HG02852 (cell line): ENCODE results near the gene DDX50.
"Not testable (repeated sequence)": the region's sequence is repeated elsewhere in the genome, so short reads cannot be mapped to it uniquely, and the experiment has no call there.

Source experiments
- ATAC-seq: cut with Tn5 transposase; IDR thresholded peaks from one replicate; pipeline ENCODE4 v1.9.1; 2021; ENCODE audit warnings: mild to moderate bottlenecking, moderate library complexity; ENCODE audit not compliant: unreplicated experiment

Gene DDX50, protein sequence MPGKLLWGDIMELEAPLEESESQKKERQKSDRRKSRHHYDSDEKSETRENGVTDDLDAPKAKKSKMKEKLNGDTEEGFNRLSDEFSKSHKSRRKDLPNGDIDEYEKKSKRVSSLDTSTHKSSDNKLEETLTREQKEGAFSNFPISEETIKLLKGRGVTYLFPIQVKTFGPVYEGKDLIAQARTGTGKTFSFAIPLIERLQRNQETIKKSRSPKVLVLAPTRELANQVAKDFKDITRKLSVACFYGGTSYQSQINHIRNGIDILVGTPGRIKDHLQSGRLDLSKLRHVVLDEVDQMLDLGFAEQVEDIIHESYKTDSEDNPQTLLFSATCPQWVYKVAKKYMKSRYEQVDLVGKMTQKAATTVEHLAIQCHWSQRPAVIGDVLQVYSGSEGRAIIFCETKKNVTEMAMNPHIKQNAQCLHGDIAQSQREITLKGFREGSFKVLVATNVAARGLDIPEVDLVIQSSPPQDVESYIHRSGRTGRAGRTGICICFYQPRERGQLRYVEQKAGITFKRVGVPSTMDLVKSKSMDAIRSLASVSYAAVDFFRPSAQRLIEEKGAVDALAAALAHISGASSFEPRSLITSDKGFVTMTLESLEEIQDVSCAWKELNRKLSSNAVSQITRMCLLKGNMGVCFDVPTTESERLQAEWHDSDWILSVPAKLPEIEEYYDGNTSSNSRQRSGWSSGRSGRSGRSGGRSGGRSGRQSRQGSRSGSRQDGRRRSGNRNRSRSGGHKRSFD

DNA sequence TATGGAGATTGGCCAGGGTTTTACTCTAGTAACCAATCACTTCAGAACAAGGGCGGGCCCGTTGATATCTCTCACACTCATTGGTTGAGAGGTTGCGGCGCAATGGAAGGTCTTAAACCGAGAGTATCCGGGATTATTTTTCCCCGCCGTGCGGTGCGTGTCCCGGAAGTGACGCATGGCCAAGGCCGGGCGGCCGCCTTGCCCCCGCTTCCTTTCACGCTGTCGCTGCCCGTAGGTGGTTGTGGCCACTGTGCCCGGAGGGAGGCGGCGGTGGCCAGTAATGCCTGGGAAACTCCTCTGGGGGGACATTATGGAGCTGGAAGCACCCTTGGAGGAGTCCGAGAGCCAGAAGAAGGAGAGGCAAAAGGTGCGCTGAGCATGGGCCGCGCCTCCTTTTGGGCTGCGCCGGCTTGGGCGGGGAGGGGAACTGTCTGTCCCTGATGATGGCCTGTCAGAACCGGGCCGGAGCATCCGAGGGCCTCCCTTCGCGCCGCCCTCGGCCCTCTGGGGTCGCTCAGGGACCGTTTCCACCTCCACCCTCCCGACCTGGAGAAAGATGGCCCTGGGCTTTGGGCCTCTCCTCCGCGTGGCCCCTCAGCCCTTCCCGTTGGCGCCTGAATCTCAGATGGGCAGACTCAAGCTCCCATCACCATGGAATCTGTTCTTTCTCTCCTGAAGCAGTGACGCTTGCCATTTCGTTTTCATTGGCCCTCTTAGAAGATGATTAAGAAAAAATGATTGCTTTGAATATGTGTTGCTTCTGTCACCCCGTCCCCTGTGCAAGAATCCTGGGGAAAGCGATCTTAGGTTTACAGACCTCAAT lies at the start of gene DDX50:
DDX50 (plus strand) TSS at position 211 of the 823 bp plus-strand sequence; CDS start at position 281, 70 bp downstream.
- peak; percentile 97 for ATAC-seq

DNA sequence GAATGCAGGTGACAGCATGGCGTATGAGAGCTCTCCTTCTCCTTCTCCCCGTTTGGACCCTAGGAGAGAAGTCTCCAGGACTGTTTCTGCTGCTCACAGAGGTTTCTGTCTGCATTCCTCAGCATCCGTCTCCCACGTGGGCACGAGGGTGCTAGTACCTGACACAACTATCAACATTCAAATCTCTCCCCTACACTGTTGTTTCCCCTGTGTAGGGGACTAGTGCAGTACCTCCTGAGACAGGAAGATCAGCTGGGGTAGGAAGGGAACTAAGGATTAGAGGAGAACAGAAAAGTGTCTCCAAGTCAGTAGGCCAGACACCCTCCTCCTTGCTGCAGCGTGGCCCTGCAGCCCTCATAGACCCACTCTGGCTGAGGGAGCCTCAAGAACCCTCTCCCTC lies 44.8 kb upstream of the DDX50 start:
- ATAC-seq: no peak

DNA sequence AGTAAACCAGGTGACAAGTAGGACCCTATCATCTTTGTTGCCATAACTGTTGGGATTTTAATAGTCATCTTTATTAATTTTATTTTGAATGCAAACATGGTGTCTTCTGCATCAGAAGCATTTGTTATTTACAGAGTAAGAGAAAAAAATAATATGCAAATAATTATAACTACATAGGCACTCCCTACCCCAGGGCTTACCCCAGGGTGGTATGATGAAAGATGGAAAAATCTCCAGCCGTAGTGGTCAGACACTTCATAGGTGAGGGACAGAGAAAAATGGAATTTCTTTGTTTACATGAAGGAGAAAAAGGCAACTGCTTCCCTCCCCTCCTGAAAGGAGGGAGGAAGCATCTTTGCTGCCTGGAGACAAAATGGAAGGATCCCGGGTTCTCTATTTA lies 44.1 kb upstream of the DDX50 start:
- ATAC-seq: no peak

DNA sequence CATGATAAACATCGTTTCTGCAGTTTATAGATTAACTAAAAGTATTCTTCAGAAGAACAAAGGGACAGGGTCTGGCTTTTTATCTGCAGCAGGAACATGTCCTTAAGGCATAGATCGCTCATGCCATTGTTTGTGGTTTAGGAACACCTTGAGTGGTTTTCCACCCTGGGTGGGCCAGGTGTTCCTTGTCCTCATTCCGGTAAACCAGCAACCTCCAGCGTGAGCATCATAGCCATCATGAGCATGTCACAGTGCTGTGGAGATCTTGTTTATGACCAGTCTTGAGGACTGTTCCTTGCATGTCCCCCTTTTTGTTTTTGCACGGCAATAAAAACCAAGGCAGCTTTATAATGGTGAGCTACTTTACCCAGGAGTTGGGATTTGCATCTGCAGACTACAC lies 39.9 kb upstream of the DDX50 start:
- no peak for ATAC-seq

DNA sequence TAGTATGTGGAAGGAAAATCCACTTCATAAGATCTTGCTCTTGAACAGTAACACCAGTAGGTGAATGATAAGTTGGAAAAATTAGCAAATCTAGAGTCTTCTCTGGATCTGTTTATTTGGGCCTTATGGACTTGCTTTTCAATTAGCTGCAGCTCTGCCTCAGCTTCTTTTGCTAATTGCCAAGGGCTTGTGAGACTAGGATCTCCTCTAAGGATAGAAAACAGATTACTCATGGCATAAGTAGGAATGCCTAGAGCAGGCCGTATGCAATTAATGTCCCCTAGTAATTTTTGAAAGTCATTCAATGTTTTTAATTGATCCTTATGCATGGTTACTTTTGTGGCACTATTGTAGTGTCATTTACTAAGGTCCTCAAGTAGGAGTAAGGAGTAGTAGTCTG lies 36.5 kb upstream of the DDX50 start:
- ATAC-seq: no peak

DNA sequence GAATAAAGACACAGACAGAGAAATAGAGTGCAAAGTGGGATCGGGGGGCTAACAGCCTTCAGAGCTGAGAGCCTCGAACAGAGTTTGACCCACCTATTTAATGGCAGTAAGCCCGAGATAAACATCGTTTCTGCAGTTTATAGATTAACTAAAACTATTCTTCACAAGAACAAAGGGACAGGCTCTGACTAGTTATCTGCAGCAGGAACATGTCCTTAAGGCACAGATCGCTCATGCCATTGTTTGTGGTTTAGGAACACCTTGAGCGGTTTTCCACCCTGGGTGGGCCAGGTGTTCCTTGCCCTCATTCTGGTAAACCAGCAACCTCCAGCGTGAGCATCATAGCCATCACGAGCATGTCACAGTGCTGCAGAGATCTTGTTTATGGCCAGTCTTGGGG lies 32.9 kb upstream of the DDX50 start:
- ATAC-seq: not testable (repeated sequence)

DNA sequence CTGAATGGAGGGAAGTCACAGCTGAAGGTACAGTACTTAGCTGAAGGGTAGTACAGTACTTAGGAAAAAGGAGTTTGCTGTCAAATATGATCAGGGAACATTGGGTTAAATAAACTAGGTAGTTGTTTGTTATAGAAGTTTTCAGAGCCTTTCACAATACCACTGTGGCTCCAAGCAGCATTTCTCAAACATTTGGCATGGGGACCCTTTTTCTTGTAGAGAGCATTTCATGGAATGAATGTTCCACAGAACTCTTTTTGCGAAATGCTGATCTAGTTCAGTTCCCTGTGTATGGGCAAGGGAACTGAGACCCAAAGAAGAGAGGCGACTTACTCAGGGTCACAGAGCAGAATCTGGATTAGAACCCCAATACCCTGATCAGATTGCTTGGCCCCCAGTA lies 31.5 kb upstream of the DDX50 start:
- no peak for ATAC-seq

DNA sequence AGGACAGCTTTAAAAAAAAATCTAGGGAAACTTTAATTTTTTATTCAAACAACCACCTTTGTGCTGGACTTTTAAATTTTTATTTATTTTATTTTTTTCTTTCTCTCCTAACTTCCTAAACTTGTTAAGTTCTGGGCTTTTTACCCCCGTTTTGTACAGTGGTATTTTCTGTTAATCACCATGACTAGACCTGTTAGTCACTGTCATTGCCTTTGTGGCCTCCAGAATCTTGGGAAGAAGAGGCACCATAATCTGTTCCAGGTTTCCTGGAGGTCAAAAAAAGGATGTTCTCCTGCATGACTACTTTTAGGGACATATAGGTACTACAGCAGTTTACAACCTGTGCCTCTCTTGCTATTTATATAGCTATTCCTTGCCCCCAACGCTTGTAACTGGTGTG lies 31.1 kb upstream of the DDX50 start:
- no peak for ATAC-seq

DNA sequence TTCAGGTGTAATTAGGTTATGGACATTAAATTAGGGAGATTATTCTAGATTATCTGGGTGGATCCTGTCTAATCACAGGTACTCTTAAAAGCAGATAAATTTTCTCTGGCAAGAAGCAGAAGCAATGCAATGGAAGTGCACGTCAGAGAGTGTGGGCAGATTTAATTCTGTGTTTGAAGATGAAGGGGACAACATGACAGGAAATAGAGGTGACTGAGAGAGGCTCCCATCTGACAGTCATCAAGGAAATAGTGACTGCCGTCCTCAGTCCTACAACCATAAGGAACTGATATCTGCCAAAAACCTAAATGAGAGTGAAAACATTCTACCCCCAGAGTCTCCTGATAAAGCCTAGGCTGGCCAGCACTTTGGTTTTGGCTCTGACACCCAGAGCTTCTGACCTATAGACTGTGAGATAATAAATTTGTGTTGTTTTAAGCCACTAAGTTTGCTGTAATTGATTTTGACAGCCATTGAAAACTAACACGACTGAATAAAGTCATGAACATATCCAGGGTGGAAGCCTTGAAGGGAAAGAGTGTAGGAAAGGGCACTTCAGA lies 30.5 kb upstream of the DDX50 start:
- ATAC-seq: no peak

DNA sequence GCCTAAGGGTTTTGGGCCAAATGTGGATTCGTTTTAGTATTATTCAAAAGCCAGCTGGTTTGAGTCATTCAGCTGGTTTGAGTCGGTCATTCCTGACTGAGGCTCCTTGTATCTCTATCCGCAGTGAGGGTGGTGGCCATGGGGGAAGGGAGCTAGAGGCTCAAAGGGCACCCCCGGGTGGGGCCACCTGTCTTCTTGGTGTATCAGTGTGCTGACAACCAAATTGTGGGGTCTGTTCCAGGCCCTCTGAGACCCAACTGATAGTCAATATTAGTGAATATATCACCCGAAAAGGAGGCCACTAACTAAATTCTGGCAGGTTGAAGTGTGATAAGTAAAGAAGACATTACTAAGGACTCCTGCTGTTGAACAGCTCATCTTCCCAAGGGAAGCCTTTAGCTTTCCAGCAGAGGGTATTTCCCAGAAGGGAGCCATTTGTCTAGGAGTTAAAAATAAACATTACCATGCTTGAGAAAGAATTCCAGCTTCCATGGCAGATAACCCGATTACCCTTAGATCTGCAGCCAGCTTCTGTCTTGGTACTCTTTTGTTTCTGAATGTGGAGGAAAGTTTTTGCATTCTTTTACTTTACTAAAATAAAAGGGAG lies 29.9 kb upstream of the DDX50 start:
- ATAC-seq: no peak

DNA sequence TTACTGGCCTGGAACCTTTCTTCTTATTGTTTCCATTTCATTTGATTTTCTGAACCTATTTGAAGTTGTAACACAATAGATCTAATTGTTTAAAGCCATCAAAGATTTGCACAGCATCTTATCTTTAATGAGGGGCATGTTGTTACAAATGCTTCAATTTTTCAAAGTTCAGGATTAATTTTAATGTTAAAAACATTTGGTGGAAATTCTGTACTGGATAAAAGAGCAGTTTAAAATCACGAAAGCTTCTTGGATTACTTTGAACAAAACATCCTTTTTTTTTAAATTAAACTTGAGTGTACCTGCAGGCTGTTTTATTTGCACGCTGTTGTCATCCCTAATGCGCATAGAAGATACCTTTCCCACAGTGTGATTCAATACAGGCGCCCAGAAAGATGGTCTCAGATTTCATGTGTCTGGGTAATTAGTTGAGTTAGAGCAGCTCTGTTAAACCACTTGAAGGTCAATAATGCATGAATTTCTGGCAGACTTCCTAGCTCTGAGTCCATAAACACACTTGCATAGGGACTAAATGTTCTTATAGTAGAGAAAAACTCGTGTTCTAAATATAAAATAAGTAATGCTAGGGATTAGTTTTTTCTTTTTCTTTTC lies 29.3 kb upstream of the DDX50 start:
- ATAC-seq: no peak

DNA sequence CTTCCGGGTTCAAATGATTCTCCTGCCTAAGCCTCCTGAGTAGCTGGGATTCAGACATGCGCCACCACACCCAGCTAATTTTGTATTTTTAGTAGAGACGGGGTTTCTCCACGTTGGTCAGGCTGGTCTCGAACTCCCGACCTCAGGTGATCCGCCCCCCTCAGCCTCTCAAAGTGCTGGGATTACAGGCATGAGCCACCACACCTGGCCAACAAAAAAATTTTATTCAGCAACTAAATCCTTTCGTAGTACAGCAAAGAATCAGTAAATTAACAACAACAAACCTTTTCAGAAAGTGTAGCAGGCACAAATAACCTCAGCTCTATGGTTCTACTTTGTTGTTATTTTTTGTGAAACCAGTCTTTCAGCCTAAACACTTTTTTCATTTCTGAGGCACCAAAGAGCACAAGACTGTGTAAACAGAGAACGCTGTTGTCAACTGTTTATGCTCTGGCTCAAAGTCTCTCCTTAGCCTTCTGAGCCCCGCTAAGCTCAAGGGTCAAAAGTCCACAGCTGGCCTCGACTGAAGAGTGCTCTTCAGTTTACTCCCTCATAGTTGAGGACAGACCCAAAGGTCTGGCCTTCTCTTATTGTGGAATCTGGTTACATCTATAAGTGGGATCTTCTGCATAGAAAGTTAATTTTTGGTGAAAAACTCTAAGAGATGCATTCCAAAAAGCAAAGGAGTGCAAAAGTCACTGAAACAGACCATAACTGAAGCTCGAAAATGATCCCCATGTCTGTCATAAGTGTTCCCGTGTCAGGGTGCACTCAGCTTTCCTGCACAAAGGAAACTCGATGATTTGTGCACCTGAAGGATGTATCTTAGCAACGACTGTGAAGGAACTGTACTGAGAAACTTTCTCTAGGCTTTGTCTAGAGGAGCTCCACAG lies 24.6 kb upstream of the DDX50 start:
- ATAC-seq: no peak

DNA sequence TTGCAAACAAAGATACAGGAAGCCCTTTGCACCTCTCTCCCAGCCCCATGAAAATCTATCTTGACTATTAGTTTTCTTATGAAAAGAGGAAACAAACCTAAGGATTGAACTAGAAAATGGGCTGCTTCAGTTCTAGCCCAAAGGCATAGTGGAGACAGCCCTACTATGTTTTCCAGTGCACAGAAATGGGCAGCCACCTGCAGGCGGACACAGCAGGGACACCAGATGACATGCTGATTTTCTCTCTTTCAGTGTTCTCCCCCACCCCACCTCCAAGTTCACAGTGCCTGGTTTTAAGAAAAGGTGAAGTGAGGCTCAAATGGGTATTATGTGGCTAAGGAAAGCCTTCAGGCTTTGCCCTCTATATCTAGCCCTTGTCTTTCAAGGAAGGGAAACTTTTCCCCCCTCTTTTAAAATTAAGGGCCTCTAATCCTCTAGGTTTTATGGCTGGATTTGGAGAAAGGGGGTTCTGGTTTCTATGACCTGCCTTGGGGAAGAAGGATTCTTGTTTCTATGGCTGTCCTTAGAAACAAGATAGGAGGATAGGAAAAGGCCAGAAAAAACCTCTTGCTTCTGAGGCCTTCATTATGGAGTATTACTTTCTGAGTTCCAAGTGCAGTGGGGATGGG lies 23.5 kb upstream of the DDX50 start:
- no peak for ATAC-seq

DNA sequence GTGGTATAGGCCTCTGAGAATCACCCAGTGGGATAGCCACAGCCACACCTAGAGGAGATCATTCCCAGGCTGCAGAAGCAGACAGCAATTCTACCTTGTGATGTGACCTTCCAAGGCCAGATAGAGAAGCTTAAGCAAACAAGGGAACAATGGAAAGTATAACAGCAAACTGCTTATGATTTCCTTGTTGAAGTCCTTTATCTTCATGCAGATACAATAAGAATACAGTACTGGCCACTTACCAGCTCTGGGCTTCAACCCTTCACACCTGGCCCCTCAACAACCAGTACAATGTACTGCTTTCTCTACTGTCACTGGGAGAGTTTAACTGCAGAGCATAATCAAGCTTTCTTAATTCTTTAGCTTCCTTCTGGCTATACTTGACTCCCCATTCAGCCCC lies 22.6 kb upstream of the DDX50 start:
- ATAC-seq: no peak

DNA sequence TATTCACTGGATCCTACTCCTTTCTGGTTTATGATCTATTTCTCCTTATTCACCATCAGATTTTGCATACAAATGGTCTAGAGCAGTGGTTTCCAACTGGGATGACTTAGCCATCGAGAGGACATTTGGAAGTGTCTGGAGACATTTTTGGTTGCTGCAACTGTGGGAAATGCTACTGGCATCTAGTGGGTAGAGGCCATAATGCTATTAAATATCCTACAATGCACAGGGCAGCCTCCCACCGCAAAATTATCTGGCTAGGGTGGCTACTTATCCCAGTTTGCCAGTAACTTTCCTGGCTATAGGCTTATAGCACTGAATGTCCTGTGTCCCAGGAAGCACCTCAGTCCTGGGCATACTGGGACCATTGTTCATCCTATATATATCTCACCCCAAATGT lies 21.5 kb upstream of the DDX50 start:
- no peak for ATAC-seq

DNA sequence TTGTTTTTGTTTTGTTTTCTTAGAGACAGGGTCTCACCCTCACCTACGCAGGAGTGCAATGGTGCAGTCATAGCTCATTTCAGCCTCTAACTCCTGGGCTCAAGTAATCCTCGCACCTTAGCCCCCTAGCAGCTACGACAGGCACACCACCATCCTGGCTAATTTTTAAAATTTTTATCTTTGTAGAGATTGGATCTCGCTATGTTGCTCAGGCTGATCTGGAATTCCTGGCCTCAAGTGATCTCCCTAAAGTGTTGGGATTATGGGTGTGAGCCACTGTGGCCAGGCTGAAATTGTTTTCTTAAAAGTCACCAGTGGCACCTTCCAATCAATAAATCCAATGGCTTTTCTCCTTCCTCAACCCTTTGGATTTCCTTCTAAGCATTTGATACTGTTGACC lies 20.9 kb upstream of the DDX50 start:
- no peak for ATAC-seq

DNA sequence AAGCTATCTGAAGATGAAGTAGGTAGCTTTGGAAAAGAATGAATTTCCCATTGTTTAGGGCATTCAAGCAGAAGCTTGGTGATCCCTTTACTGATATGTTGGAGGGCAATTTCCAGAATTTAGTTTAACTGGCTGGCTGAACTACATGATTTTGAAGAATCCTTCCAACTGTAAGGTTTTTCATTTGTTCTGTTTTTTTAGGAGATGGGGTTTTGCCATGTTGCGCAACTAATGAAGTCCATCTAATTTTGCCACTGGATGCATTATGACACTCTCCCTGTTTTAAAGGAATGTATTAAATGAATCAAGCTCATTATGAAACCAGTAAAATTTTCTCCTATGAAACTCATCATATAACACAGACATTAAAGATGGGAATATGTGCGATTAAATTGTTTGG lies 6.1 kb upstream of the DDX50 start:
- ATAC-seq: no peak

DNA sequence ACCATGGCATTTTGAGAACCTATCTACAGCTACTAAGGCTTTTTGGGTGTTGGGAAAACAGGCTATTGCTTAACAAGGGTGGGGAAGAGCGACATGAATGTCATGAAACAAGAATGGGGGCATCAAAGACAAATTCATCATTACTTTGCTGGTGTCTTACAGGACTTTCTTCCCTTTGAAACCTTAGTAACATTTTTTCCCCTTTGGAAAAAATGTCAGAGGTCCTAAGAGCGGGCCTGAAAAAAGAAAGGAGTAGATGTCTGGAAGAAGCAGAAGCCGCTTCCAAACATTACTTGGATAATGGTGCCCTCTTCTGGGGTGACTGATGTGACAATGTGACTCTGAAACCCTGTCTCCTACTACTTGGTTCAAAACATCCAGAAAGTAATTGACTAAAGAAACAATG lies 3.8 kb upstream of the DDX50 start:
- ATAC-seq: no peak

DNA sequence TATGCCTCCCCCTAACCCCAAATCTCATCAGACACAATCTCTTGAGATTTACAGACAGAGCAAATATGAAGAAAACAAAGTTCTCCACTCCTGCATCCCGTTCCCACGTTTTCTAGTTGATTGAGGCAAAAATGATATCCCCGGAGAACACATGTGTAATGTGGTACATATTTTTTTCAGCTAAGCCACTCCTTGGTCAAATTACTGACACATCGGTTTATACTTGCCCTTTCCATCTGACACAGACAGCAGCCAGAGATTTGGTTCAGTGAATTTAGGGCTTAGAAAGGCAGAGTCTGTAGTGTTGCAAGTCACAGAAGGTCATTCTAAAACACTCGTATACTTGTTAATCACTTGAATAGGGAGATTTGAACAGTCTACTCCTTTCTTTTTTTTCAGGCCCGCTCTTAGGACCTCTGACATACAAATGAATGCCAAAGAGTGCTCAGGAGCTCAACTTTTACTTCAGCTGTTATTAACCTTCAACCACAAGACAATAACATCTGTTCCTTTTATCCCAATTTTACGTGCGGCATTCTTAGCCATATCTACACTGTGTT lies 1.8 kb upstream of the DDX50 start:
- ATAC-seq: no peak
